ENCODE measurements around the gene NFIA.
A peak's percentile ranks its signal among the peaks of the same experiment; 100 is the strongest.

NFIA gene

GRCh38 chr1:61247051-61247825 lies 164.9 kb downstream of the NFIA start:
- no peak for DNase-seq (ENCODE audit: low read depth in 2 of 2)

GRCh38 chr1:61247881-61248752 lies 165.8 kb downstream of the NFIA start:
- DNase-seq (ENCODE audit: low read depth in 2 of 2), result no peak

- no peak for DNase-seq (ENCODE audit: low read depth in 2 of 2)
Measured at GRCh38 chr1:61250933-61251332, 168.6 kb downstream of the NFIA start.

GRCh38 chr1:61253059-61253735 lies 170.8 kb downstream of the NFIA start:
- no peak for DNase-seq (ENCODE audit: low read depth in 2 of 2)

- no peak for DNase-seq (ENCODE audit: low read depth in 2 of 2)
Measured at GRCh38 chr1:61253912-61254633, 171.7 kb downstream of the NFIA start.

- no peak for DNase-seq (ENCODE audit: low read depth in 2 of 2)
Measured at GRCh38 chr1:61254634-61255357, 172.4 kb downstream of the NFIA start.

GRCh38 chr1:61255358-61255703 lies 173.0 kb downstream of the NFIA start:
- DNase-seq (ENCODE audit: low read depth in 2 of 2), result no peak

GRCh38 chr1:61259379-61260148 lies 177.2 kb downstream of the NFIA start:
- no peak for DNase-seq (ENCODE audit: low read depth in 2 of 2)

- no peak for DNase-seq (ENCODE audit: low read depth in 2 of 2)
Measured at GRCh38 chr1:61260171-61260570, 177.8 kb downstream of the NFIA start.

GRCh38 chr1:61261595-61261994 lies 179.2 kb downstream of the NFIA start:
- DNase-seq (ENCODE audit: low read depth in 2 of 2), result no peak

GRCh38 chr1:61263905-61264824 lies 181.8 kb downstream of the NFIA start:
- no peak for DNase-seq (ENCODE audit: low read depth in 2 of 2)

- DNase-seq (ENCODE audit: low read depth in 2 of 2), result no peak
Measured at GRCh38 chr1:61264825-61265242, 182.5 kb downstream of the NFIA start.

- no peak for DNase-seq (ENCODE audit: low read depth in 2 of 2)
Measured at GRCh38 chr1:61265665-61266064, 183.3 kb downstream of the NFIA start.

- no peak for DNase-seq (ENCODE audit: low read depth in 2 of 2)
Measured at GRCh38 chr1:61266738-61267137, 184.4 kb downstream of the NFIA start.

GRCh38 chr1:61268546-61269240 lies 186.3 kb downstream of the NFIA start:
- no peak for DNase-seq (ENCODE audit: low read depth in 2 of 2)

- DNase-seq (ENCODE audit: low read depth in 2 of 2), result no peak
Measured at GRCh38 chr1:61269602-61270001, 187.2 kb downstream of the NFIA start.

- no peak for DNase-seq (ENCODE audit: low read depth in 2 of 2)
Measured at GRCh38 chr1:61270107-61270506, 187.7 kb downstream of the NFIA start.

- DNase-seq (ENCODE audit: low read depth in 2 of 2), result peak in 1 of 2 donors; percentile 11
Measured at GRCh38 chr1:61270761-61271411, 188.5 kb downstream of the NFIA start.

Data from stimulated activated CD4-positive, alpha-beta T cell treated with anti-CD3 and anti-CD28 coated beads, Interleukin-4, amount 100 ng/mL, for 48 hours (primary cell).